Vagina (tissue), 2 donors: ENCODE measurements around the gene FXYD1. TPM values are rescaled to one million over a fixed set of nuclear protein-coding genes. Genes with fewer than 3 reads are reported as not detected.
A peak's percentile ranks its signal among the peaks of the same experiment; 100 is the strongest.

Source experiments
- DNase-seq, 2 donors: peaks; one replicate each; pipeline ENCODE4 v3.0.0-alpha.2; 2017; ENCODE audit errors: extremely low spot score in 2 of 2
- H3K27ac ChIP-seq: fragments of 200-600 bp; sonication (generic); one replicate; pipeline ENCODE4 v1.5.1; 2019
- H3K27me3 ChIP-seq: fragments of 200-600 bp; sonication (generic); one replicate; pipeline ENCODE4 v1.5.1; 2019
- H3K36me3 ChIP-seq, 2 donors: fragments of 200-600 bp; sonication (generic); one replicate each; pipeline ENCODE4 v1.5.1; 2017 to 2019
- H3K4me1 ChIP-seq: fragments of 200-600 bp; sonication (generic); one replicate; pipeline ENCODE4 v1.5.1; 2019
- H3K4me3 ChIP-seq, 2 donors: fragments of 200-600 bp; sonication (generic); 1 replicate in 1 of 2; 2 replicates in 1 of 2; pipeline ENCODE4 v1.5.1; 2016 to 2019
- H3K9me3 ChIP-seq: fragments of 200-600 bp; sonication (generic); one replicate; pipeline ENCODE4 v1.5.1; 2019
- POLR2A ChIP-seq, 2 donors: fragments of 450-650 bp; IDR thresholded peaks; one replicate each; pipeline ENCODE4 v1.6.1; 2017; ENCODE audit warnings: antibody characterized with exemption in 2 of 2, mild to moderate bottlenecking in 2 of 2, moderate library complexity in 2 of 2
- POLR2AphosphoS5 ChIP-seq, 2 donors: sonication (generic); formaldehyde crosslinking; IDR thresholded peaks; one replicate each; pipeline ENCODE4 v1.9.0; 2017; ENCODE audit warnings: antibody characterized with exemption in 2 of 2, mild to moderate bottlenecking in 2 of 2, low read depth in 1 of 2; ENCODE audit not compliant: insufficient read depth in 1 of 2
- intact Hi-C: fragments of 100-400 bp; cut with DNase I; formaldehyde crosslinking; loops from one replicate; pipeline ENCODE4 v1.15.1; 2023
- total RNA-seq: library from RNA; depleted of rRNA; stranded (reverse); fragments of >200 nt; gene quantifications from one replicate; pipeline ENCODE4 v1.2.3, GENCODE V29; 2016
- TF ChIP-seq, protein P1 (sequence below), 3 experiments: fragments of 450-650 bp in 2 of 3; fragments of 200-600 bp in 1 of 3; sonication (generic) in 1 of 3; IDR thresholded peaks; one replicate each; pipeline ENCODE4 v1.5.1; 2017 to 2019; ENCODE audit warnings: antibody characterized with exemption in 3 of 3, mild to moderate bottlenecking in 2 of 3, moderate library complexity in 2 of 3

The FXYD1 gene
- total RNA-seq, 1 donor from 2014 or later, result 135 TPM

- intact Hi-C loops, result loop anchor here (2.0 kb wide), 1 partner anchor 20 kb away; the partner anchor contains the start of gene FXYD3
- DNase-seq, result no peak
These were observed 3.9 kb upstream of the FXYD1 start, which contains the start of gene LGI4 for GRCh38 chr19:35134601-35135242. LGI4 (minus strand) TSS chr19:35135059; CDS start chr19:35134680, 379 bp downstream.

GRCh38 chr19:35135389-35135909 is 3.2 kb upstream of the FXYD1 start:
- no peak for DNase-seq
- Histone ChIP-seq H3K27me3 (no peaks in the 10 kb centered on the region), H3K36me3 (no peaks in the 10 kb centered on the region), H3K9me3 (no peaks in the 10 kb centered on the region), H3K4me1 (peaks cover 54% of the 10 kb centered on the region), H3K4me3 (peak overlapping the region; percentile 41 to 52), H3K27ac (peak overlapping the region; percentile 96)
- TF ChIP-seq, protein P1, sequence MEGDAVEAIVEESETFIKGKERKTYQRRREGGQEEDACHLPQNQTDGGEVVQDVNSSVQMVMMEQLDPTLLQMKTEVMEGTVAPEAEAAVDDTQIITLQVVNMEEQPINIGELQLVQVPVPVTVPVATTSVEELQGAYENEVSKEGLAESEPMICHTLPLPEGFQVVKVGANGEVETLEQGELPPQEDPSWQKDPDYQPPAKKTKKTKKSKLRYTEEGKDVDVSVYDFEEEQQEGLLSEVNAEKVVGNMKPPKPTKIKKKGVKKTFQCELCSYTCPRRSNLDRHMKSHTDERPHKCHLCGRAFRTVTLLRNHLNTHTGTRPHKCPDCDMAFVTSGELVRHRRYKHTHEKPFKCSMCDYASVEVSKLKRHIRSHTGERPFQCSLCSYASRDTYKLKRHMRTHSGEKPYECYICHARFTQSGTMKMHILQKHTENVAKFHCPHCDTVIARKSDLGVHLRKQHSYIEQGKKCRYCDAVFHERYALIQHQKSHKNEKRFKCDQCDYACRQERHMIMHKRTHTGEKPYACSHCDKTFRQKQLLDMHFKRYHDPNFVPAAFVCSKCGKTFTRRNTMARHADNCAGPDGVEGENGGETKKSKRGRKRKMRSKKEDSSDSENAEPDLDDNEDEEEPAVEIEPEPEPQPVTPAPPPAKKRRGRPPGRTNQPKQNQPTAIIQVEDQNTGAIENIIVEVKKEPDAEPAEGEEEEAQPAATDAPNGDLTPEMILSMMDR (IDR thresholded peaks at IDR 0.05), result peak; percentile 91 to 97 (median 91)
- TF ChIP-seq POLR2A (IDR thresholded peaks at IDR 0.05), result no peak
- peak; percentile 43 to 68 for TF ChIP-seq POLR2AphosphoS5 (IDR thresholded peaks at IDR 0.05; ENCODE audit: insufficient read depth in 1 of 2, low read depth in 1 of 2)
- intact Hi-C loops, result loop anchor here (2.0 kb wide), 1 partner anchor 21 kb away; the partner anchor contains the start of gene FXYD3

More at GRCh38 chr19:35134601-35135242, 3.9 kb upstream of the FXYD1 start, which contains the start of gene LGI4:
- Histone ChIP-seq H3K4me1 (peaks cover 49% of the 10 kb centered on the region), H3K27ac (peak within 1 kb of the TSS; percentile 96), H3K27me3 (no peaks in the 10 kb centered on the region), H3K4me3 (peak within 1 kb of the TSS; percentile 41 to 52), H3K9me3 (no peaks in the 10 kb centered on the region), H3K36me3 (no peaks in the 10 kb centered on the region)
- TF ChIP-seq POLR2AphosphoS5 (IDR thresholded peaks at IDR 0.05; ENCODE audit: insufficient read depth in 1 of 2, low read depth in 1 of 2), result no peak
- no peak for TF ChIP-seq POLR2A (IDR thresholded peaks at IDR 0.05)
- TF ChIP-seq, protein P1 (IDR thresholded peaks at IDR 0.05), result no peak

DNA sequence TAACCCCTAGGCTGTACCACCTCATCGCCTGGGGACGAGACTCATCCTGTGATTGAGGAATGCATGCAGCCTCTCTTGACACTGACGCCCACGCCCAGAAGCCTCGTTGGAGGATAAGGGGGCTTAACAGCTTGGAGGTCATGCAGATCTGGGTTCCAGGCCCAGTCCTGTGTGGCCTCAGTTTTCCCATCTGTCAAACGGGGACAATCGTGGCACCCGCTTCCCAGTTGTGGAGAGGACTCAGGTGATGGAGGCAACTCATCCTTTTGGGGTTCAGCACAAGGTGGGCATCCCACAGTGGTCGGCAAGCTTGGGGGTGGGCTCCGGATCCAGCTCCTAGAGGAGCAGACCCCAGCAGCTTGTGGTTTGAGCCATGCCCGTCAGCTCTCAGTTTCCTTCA is 2.4 kb upstream of the FXYD1 start:
- DNase-seq, result no peak
- Histone ChIP-seq H3K9me3 (no peaks in the 10 kb centered on the region), H3K27ac (peak overlapping the region; percentile 96), H3K36me3 (no peaks in the 10 kb centered on the region), H3K27me3 (no peaks in the 10 kb centered on the region), H3K4me3 (no peak overlapping the region), H3K4me1 (peaks cover 47% of the 10 kb centered on the region)
- intact Hi-C loops, result no loop called here
- TF ChIP-seq, protein P1 (IDR thresholded peaks at IDR 0.05), result no peak
- no peak for TF ChIP-seq POLR2AphosphoS5 (IDR thresholded peaks at IDR 0.05; ENCODE audit: insufficient read depth in 1 of 2, low read depth in 1 of 2)
- no peak for TF ChIP-seq POLR2A (IDR thresholded peaks at IDR 0.05)

- no peak overlapping the region for H3K4me3 ChIP-seq
- no peaks in the 10 kb centered on the region for H3K36me3 ChIP-seq
- intact Hi-C loops, result no loop called here
- H3K27me3 ChIP-seq, result no peaks in the 10 kb centered on the region
- no peaks in the 10 kb centered on the region for H3K9me3 ChIP-seq
- H3K27ac ChIP-seq, result peak overlapping the region; percentile 96
- TF ChIP-seq POLR2A (IDR thresholded peaks at IDR 0.05) (no peak), POLR2AphosphoS5 (IDR thresholded peaks at IDR 0.05; ENCODE audit: insufficient read depth in 1 of 2, low read depth in 1 of 2) (no peak)
- TF ChIP-seq, protein P1 (IDR thresholded peaks at IDR 0.05), result no peak
- DNase-seq, result no peak
- peaks cover 52% of the 10 kb centered on the region for H3K4me1 ChIP-seq
These were observed 1.5 kb upstream of the FXYD1 start for GRCh38 chr19:35136977-35137702.
